Panc1 (cell line): ENCODE results near the gene PHF8. TPM values are rescaled to one million over a fixed set of nuclear protein-coding genes. Genes with fewer than 3 reads are reported as not detected.
A peak's percentile ranks its signal among the peaks of the same experiment; 100 is the strongest.

ENCODE experiments used
- ATAC-seq: fragments of 200-7000 bp; cut with Tn5 transposase; 2 replicates; pipeline ENCODE4 v1.9.1; 2020; ENCODE audit warnings: mild to moderate bottlenecking, moderate library complexity
- BruUV-seq: library from RNA; stranded (reverse); fragments of 400-500 nt; replicated peaks from 2 replicates; lab custom pipeline; 2021; lab: Mats Ljungman, UMichigan
- CTCF ChIA-PET: fragments of 300-600 bp; sonication (Branson Sonifier 250); formaldehyde crosslinking; loops from one replicate; lab custom pipeline; 2022; ENCODE audit warnings: antibody characterized with exemption; lab: Charles Lee
- POLR2A ChIA-PET: fragments of 300-600 bp; sonication (Branson Sonifier 250); formaldehyde crosslinking; loops from one replicate; lab custom pipeline; 2022; ENCODE audit warnings: antibody characterized with exemption; lab: Charles Lee
- DNase-seq: peaks from one replicate; pipeline ENCODE4 v3.0.0-alpha.2; 2010; ENCODE audit warnings: low read depth, low spot score
- H3K27ac ChIP-seq: 2 replicates; pipeline ENCODE4 v1.5.1; 2011; ENCODE audit warnings: mild to moderate bottlenecking, low read length, inconsistent platforms
- H3K27me3 ChIP-seq: fragments of 200-500 bp; sonication (Bioruptor generic); 2 replicates; pipeline ENCODE4 v1.6.0; 2014; ENCODE audit warnings: low read length, inconsistent platforms; ENCODE audit not compliant: control insufficient read depth, insufficient read depth
- H3K36me3 ChIP-seq: fragments of 200-500 bp; sonication (Bioruptor generic); 2 replicates; pipeline ENCODE4 v1.5.1; 2014; ENCODE audit warnings: inconsistent platforms, mild to moderate bottlenecking, low read length, moderate library complexity; ENCODE audit not compliant: control insufficient read depth, insufficient read depth
- H3K4me1 ChIP-seq: 2 replicates; pipeline ENCODE4 v1.5.1; 2011; ENCODE audit warnings: inconsistent platforms, mild to moderate bottlenecking, low read length, moderate library complexity; ENCODE audit not compliant: control insufficient read depth, insufficient read depth
- H3K4me3 ChIP-seq, 2 experiments: 2 replicates each; pipeline ENCODE4 v1.5.1; 2011 to 2012; ENCODE audit warnings: low read depth in 2 of 2, low read length in 2 of 2, mild to moderate bottlenecking in 2 of 2, inconsistent platforms in 1 of 2, moderate library complexity in 1 of 2
- H3K9me3 ChIP-seq: fragments of 200-500 bp; sonication (Bioruptor generic); 2 replicates; pipeline ENCODE4 v1.5.1; 2014; ENCODE audit warnings: low read depth, mild to moderate bottlenecking, inconsistent platforms, low read length, moderate library complexity; ENCODE audit not compliant: control insufficient read depth, insufficient read depth
- POLR2AphosphoS5 ChIP-seq: IDR thresholded peaks from 2 replicates; pipeline ENCODE4 v1.6.1; 2012; ENCODE audit warnings: mild to moderate bottlenecking, low read depth, low read length, moderate library complexity
- SIN3A ChIP-seq: IDR thresholded peaks from 2 replicates; pipeline ENCODE4 v1.6.1; 2012; ENCODE audit warnings: low read depth, mild to moderate bottlenecking, low read length, moderate library complexity, borderline replicate concordance; ENCODE audit not compliant: insufficient read depth
- TCF7L2 ChIP-seq: IDR thresholded peaks from 2 replicates; pipeline ENCODE4 v1.6.1; 2011; ENCODE audit warnings: mild to moderate bottlenecking, low read depth, low read length, inconsistent platforms
- in situ Hi-C: cut with HindIII; loops from 2 replicates; pipeline ENCODE4 v1.10.0; 2016; ENCODE audit warnings: low sequenced_read_pairs, low pct_unique_long_range_greater_than_20kb
- intact Hi-C: fragments of 100-400 bp; cut with micrococcal nuclease; formaldehyde crosslinking; loops from one replicate; pipeline ENCODE4 v1.10.0; 2022; ENCODE audit not compliant: unreplicated experiment
- total RNA-seq: library from RNA; stranded (reverse); gene quantifications from one replicate; pipeline ENCODE4 v1.2.1, GENCODE V29; 2021; ENCODE audit not compliant: unreplicated experiment
- TF ChIP-seq, protein P1 (sequence below): fragments of 450-650 bp; IDR thresholded peaks from 2 replicates; pipeline ENCODE4 v1.5.1; 2017; ENCODE audit warnings: mild to moderate bottlenecking
- TF ChIP-seq, protein P2 (sequence below), 2 experiments: IDR thresholded peaks; 2 replicates each; pipeline ENCODE4 v1.6.1; 2011 to 2012; ENCODE audit warnings: low read depth in 2 of 2, control low read depth in 1 of 2, low read length in 1 of 2, mild to moderate bottlenecking in 1 of 2, moderate library complexity in 1 of 2; ENCODE audit not compliant: insufficient read depth in 1 of 2

The PHF8 gene
- total RNA-seq, 1 experiment from 2014 or later: 27.5 TPM

DNA sequence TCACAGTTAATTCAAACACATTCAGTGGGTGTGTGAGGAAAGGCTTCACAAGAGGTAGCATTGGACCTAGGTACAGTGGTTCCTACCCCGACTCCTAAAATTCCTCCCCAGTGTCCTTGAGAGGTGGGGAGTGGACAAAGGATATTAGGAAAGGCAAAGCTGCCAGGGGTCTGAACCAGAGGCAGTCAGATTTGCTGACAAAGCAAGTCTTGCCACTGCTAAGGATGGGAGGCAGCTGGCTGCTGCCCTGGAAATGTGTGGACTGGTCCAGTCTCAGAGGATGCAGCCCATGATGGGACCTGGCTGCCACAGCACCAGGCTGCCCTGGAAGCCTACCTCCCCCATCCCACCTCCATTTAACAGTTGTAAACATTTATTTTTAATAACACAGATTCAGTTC lies 4.1 kb upstream of the PHF8 start:
- Histone ChIP-seq H3K4me3 (no peak overlapping the region), H3K27ac (no peak overlapping the region), H3K9me3 (no peaks in the 10 kb centered on the region), H3K4me1 (peaks cover 9% of the 10 kb centered on the region), H3K27me3 (no peaks in the 10 kb centered on the region), H3K36me3 (no peaks in the 10 kb centered on the region; the same call in 1 of the 2 replicates)
- in situ Hi-C loops: no loop called here
- DNase-seq (no peak), ATAC-seq (no peak)
- intact Hi-C loops: no loop called here
- CTCF ChIA-PET: no interaction called here
- POLR2A ChIA-PET: no interaction called here
- no TSS peak for BruUV-seq
- TF ChIP-seq POLR2AphosphoS5: no peak

DNA sequence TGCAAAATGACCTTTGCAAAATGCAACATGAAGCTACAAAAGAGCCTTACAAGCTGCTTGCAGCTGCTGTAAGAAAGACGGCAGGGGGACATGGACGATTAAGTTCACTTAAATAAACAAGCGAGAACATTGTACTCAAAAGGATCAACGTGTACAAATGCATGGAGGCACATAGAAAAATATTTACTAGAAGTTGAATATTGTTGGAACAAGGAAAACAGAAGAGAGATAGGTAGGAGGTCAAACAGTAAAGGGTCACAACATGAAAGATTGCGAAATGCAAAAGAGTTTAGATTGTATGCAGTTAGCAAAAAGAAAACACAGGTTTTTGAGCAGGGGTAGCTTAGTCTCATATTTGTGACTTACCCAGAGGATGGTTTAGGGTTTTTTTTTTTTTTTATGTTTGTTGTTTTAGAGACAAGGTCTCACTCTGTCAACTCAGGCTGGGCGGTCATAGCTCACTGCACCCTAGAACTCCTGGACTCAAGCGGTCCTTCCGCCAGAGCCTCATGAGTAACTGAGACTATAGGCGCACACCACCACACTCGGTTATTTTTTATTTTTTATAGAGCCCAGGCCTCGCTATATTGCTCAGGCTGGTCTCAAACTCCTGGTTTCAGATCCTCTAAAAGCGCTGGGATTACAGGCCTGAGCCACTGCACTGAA lies 1.4 kb upstream of the PHF8 start:
- Histone ChIP-seq H3K36me3 (no peaks in the 10 kb centered on the region; the same call in 1 of the 2 replicates), H3K4me3 (no peak overlapping the region), H3K9me3 (no peaks in the 10 kb centered on the region), H3K27ac (peak overlapping the region; percentile 95), H3K27me3 (no peaks in the 10 kb centered on the region), H3K4me1 (peaks cover 9% of the 10 kb centered on the region)
- TF ChIP-seq POLR2AphosphoS5 (no peak), TCF7L2 (peak; percentile 44; the same call in 1 of the 2 replicates)
- intact Hi-C loops (no loop called here), in situ Hi-C loops (no loop called here)
- CTCF ChIA-PET: no interaction called here
- no TSS peak for BruUV-seq
- POLR2A ChIA-PET: interaction anchor here (0.7 kb wide), 1 partner anchor 17 kb away, joined by 4 read pairs; no protein-coding TSS in a partner anchor
- ATAC-seq: no peak
- DNase-seq: no peak

DNA sequence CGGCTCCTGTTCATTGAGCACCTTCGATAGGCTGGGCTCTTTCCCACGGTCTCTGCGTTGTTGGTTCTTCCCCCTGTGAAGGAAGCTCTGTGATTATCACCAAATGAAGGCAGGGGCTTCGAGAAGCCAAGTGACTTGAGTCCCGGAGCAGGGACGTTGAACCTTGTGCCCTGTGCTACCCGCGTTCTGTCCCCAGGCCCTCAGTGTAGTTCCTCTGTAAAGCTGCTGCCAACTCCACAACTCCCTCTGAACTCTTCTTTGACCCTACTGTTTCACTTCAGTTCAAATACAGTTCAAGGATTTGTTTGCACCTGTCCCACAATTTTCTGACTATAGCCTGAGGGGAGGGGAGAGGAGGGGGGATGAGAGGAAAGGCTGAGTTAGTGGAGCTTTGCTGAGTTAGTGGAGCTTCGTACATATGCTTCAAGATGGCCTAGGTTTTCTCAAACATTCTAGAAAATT lies 635 bp upstream of the PHF8 start:
- H3K36me3 ChIP-seq: no peaks in the 10 kb centered on the region; the same call in none of the 2 replicates
- BruUV-seq: TSS peak; percentile 90
- H3K27ac ChIP-seq: peak overlapping the region; percentile 95
- in situ Hi-C loops (no loop called here), intact Hi-C loops (no loop called here)
- no peak for DNase-seq
- H3K9me3 ChIP-seq: no peaks in the 10 kb centered on the region
- H3K4me3 ChIP-seq: peak overlapping the region; percentile 78 to 89
- ATAC-seq: no peak
- TF ChIP-seq, protein P1, sequence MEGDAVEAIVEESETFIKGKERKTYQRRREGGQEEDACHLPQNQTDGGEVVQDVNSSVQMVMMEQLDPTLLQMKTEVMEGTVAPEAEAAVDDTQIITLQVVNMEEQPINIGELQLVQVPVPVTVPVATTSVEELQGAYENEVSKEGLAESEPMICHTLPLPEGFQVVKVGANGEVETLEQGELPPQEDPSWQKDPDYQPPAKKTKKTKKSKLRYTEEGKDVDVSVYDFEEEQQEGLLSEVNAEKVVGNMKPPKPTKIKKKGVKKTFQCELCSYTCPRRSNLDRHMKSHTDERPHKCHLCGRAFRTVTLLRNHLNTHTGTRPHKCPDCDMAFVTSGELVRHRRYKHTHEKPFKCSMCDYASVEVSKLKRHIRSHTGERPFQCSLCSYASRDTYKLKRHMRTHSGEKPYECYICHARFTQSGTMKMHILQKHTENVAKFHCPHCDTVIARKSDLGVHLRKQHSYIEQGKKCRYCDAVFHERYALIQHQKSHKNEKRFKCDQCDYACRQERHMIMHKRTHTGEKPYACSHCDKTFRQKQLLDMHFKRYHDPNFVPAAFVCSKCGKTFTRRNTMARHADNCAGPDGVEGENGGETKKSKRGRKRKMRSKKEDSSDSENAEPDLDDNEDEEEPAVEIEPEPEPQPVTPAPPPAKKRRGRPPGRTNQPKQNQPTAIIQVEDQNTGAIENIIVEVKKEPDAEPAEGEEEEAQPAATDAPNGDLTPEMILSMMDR: no peak
- TF ChIP-seq, protein P2, sequence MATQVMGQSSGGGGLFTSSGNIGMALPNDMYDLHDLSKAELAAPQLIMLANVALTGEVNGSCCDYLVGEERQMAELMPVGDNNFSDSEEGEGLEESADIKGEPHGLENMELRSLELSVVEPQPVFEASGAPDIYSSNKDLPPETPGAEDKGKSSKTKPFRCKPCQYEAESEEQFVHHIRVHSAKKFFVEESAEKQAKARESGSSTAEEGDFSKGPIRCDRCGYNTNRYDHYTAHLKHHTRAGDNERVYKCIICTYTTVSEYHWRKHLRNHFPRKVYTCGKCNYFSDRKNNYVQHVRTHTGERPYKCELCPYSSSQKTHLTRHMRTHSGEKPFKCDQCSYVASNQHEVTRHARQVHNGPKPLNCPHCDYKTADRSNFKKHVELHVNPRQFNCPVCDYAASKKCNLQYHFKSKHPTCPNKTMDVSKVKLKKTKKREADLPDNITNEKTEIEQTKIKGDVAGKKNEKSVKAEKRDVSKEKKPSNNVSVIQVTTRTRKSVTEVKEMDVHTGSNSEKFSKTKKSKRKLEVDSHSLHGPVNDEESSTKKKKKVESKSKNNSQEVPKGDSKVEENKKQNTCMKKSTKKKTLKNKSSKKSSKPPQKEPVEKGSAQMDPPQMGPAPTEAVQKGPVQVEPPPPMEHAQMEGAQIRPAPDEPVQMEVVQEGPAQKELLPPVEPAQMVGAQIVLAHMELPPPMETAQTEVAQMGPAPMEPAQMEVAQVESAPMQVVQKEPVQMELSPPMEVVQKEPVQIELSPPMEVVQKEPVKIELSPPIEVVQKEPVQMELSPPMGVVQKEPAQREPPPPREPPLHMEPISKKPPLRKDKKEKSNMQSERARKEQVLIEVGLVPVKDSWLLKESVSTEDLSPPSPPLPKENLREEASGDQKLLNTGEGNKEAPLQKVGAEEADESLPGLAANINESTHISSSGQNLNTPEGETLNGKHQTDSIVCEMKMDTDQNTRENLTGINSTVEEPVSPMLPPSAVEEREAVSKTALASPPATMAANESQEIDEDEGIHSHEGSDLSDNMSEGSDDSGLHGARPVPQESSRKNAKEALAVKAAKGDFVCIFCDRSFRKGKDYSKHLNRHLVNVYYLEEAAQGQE (IDR thresholded peaks at IDR 0.05; ENCODE audit: insufficient read depth in 1 of 2, low read depth in 2 of 2, low read length in 1 of 2): no peak
- TF ChIP-seq POLR2AphosphoS5: no peak
- TF ChIP-seq SIN3A: no peak
- no peak for TF ChIP-seq TCF7L2
- POLR2A ChIA-PET: interaction anchor here (0.7 kb wide), 1 partner anchor 17 kb away, joined by 4 read pairs; no protein-coding TSS in a partner anchor
- no peaks in the 10 kb centered on the region for H3K27me3 ChIP-seq
- peaks cover 9% of the 10 kb centered on the region for H3K4me1 ChIP-seq
- CTCF ChIA-PET: no interaction called here
